ENCODE results near the gene WBP1L.

DNA sequence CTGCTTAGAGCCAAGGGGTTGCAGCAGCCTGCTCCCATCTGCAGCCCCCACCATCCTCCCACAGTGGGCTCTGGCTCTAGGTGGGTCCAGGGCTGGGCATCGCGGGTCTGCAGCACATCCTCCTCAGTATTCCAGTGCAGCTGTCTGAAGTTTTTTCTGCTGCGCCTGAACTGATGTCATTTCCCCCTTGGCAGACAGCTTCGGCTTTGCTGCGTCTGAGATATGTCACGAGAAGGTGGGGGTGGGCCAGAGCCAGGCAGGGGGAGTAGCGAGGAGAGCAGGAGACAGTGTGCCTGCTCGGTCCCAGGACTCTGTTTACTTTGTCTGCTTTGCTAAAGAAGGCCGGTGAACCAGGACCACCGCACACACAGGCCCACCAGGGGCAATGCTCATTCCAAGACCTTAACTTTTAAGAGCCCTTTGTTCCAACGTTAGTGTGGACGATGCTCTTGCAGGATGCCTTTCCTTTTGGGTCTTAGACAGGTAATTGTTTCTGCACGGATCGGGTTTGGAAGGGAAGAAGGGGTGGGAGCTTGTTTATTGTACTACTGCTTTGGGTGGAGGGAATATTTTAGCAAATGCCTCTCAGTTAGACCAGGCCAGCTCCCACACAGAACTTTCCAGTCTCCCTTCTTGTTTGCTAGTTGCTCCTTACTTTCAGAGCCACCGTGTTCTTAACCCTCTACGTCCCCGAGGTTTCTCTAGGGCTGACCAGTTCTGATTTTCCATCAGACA, 32.4 kb downstream of the WBP1L start:
- TF ChIP-seq POLR2A (IDR thresholded peaks at IDR 0.05; ENCODE audit: low read depth, low read length) (no peak), POLR2AphosphoS5 (IDR thresholded peaks at IDR 0.05; ENCODE audit: low read depth, low read length) (no peak), TAF1 (IDR thresholded peaks at IDR 0.05; ENCODE audit: borderline replicate concordance, low read depth, low read length) (no peak)

All from GM12892 (cell line).